HG03097 (cell line): ENCODE measurements around the gene CD79A.
"Not testable (repeated sequence)": the region's sequence is repeated elsewhere in the genome, so short reads cannot be mapped to it uniquely, and the experiment has no call there.

ENCODE experiments used
- ATAC-seq: cut with Tn5 transposase; IDR thresholded peaks from one replicate; pipeline ENCODE4 v1.9.1; 2021; ENCODE audit not compliant: unreplicated experiment, low FRiP score

CD79A gene

GRCh38 chr19:41904118-41904870 is 27.2 kb downstream of the CD79A start:
- ATAC-seq = no peak

GRCh38 chr19:41905273-41906002 is 28.4 kb downstream of the CD79A start:
- ATAC-seq = no peak

- no peak for ATAC-seq
These were observed 29.2 kb downstream of the CD79A start for GRCh38 chr19:41906271-41906670.

- no peak for ATAC-seq
These were observed 30.0 kb downstream of the CD79A start for GRCh38 chr19:41906916-41907680.

GRCh38 chr19:41907994-41908615 is 31.0 kb downstream of the CD79A start:
- ATAC-seq = no peak

- ATAC-seq = no peak
These were observed 31.8 kb downstream of the CD79A start for GRCh38 chr19:41908724-41909464.

GRCh38 chr19:41909706-41910105 is 32.6 kb downstream of the CD79A start:
- ATAC-seq = no peak

GRCh38 chr19:41910240-41910991 is 33.3 kb downstream of the CD79A start:
- no peak for ATAC-seq

- ATAC-seq = no peak
These were observed 34.2 kb downstream of the CD79A start for GRCh38 chr19:41910992-41911888.

- ATAC-seq = no peak
These were observed 35.0 kb downstream of the CD79A start for GRCh38 chr19:41911889-41912731.

GRCh38 chr19:41912899-41913537 is 35.9 kb downstream of the CD79A start:
- no peak for ATAC-seq

- ATAC-seq = no peak
These were observed 36.7 kb downstream of the CD79A start for GRCh38 chr19:41913538-41914423.

- ATAC-seq = not testable (repeated sequence)
These were observed 37.4 kb downstream of the CD79A start for GRCh38 chr19:41914424-41914834.

- ATAC-seq = no peak
These were observed 38.1 kb downstream of the CD79A start for GRCh38 chr19:41915021-41915775.

GRCh38 chr19:41915776-41916414 is 38.8 kb downstream of the CD79A start:
- no peak for ATAC-seq
